Left forelimb (tissue), 1 donor: ENCODE measurements around the gene FOXD4L1.
A peak's percentile ranks its signal among the peaks of the same experiment; 100 is the strongest.
"Not testable (repeated sequence)": the region's sequence is repeated elsewhere in the genome, so short reads cannot be mapped to it uniquely, and the experiment has no call there.

Experiments used
- DNase-seq: peaks from one replicate; pipeline ENCODE4 v3.0.0-alpha.2; 2018; ENCODE audit warnings: low spot score

FOXD4L1 gene

DNA sequence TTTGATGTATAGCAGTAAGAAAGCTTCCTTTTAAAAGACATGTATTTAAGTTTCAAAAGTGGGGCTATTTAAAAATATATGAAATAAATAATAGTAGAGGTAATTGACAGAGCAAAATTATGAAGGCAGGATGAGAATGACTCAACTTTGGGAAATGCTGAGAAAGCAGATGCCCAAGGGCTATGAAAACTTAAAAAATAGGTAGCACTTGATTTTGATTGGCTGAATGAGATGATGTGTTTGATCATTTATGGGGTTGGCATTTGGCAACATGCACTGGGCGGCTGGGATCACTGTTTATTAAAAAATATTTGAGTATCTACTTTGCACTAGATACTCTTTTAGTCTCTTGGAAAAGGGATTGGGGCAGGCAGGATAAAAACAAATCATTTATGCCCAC is 26.5 kb downstream of the FOXD4L1 start:
- DNase-seq, result not testable (repeated sequence)

DNA sequence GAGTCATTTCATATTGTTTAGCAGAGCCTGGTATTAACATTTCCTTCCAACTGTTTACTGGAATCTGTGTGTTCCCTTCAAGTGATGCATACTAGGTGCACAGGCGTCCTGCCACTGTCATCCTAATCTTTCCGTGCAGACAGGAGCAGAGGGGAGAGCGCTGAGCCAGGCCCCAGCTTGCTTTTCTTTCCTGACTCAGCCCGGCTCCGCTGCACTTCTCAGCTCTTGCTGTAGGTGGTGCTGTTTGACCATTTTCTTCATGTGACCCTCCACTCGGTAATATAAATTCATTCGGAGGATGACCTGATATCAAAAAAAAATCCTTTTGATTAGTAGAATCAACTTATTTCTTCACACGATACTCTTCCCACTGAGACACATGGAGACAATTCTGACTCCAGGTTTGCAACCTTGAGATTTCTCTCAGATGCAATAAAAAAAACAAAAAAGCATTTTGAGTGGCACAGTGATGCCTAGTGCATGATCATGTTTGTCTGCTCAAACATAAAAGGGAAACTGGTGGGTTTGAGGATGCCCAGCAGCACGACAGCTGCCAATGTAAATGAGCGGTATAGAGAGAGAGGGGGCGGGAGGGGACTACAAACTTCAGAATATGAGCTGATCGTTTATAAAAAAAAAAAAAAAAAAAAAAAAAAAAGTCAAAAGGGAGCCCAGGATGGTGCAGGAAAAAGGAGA is 29.0 kb downstream of the FOXD4L1 start:
- DNase-seq, result not testable (repeated sequence)

DNA sequence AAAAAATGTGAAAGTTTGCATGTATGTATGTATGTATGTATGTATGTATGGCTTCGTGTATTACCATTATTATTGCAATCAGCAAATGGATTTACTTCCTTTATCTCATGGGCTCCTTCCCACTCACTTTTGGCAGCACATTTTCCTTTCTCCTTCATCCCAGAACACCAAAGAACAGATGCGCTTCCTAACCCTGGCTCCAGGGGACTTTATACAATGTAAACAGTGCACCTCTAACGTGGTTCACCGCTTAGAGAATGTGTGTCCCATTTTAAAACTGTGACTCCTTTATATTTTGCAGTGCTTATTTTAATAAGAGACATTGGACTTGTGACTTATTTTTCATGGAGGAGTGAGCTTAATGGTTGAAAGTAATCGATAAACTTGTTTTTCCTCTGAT is 29.7 kb downstream of the FOXD4L1 start:
- DNase-seq, result not testable (repeated sequence)

DNA sequence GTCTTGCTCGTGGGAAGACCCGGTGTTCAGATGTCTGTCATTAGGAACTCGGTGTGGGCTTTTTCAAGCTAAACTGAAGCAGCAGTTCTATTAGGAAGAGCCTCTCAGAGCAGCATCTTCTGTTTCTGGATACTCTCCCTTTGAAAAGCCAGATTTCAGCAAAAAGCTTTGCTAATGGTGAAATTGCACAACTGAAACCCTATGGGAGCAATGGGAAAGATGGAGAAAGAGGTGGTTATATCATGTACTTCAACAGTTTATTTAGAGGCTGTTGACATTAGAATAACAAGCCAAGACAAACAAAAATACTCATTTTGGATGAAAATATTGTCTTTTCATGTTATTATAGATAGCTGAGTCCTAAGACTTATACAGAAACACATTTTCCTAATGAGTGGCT is 30.4 kb downstream of the FOXD4L1 start:
- DNase-seq, result not testable (repeated sequence)

DNA sequence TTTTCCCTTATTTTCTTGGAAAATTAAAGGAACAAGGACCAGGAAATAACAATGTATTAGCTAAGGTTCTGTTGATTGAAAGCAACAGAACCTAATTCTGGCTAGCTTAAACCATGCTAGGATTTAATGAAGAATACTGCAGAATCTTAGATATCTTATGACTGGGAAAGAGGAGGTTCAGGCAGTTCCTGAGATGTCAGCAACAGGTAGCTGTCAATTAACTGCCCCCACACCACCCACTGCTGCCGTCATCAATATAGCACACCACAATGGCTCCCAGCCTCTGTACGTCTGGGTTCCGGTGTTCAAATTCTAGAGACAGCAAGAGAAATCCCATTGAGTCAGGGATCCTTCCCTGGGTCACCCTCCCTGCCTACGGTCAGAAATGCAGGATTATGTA is 34.5 kb downstream of the FOXD4L1 start:
- DNase-seq, result not testable (repeated sequence)

GRCh38 chr2:113536573-113536972 is 38.1 kb downstream of the FOXD4L1 start:
- DNase-seq, result not testable (repeated sequence)

GRCh38 chr2:113540834-113541203 is 42.4 kb downstream of the FOXD4L1 start:
- DNase-seq, result not testable (repeated sequence)

DNA sequence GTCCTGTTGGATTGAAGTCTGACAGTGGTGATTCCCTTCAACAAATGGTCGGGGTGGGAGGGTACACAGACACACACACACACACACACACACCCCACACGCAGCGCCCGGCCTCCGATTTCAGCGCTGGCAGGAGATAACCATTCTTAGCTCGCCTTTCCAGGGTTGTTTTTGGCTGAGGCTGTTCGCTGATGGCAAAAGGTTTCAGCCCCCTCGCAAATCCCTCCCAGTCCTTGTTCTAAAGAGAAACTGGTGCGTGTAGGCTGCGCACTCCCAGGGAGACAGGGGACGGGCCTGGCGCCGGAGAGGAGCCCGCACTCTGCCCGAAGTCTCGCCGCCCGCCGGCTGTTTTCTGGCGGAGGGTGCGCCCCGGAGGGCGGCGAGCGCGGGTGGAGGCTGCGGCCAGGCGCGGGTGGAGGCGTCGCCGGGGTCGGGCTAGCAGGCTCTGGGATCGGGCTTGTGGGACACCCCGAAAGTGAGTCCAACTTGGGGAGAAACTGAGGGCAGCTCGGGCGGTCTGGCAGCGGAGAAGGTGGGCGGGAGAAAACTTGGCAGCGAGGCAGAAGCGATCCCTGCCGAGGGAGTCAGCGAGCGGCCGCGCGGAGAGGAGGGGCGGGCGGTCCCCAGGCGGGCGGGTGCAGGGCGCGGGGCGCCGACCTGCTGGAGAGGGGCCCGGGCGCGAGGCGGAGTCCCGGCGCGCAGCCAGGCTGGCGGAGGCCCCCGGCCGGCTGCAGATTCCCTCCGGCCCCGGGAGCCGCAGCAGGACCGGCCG is 42.9 kb downstream of the FOXD4L1 start:
- peak; percentile 73 for DNase-seq

DNA sequence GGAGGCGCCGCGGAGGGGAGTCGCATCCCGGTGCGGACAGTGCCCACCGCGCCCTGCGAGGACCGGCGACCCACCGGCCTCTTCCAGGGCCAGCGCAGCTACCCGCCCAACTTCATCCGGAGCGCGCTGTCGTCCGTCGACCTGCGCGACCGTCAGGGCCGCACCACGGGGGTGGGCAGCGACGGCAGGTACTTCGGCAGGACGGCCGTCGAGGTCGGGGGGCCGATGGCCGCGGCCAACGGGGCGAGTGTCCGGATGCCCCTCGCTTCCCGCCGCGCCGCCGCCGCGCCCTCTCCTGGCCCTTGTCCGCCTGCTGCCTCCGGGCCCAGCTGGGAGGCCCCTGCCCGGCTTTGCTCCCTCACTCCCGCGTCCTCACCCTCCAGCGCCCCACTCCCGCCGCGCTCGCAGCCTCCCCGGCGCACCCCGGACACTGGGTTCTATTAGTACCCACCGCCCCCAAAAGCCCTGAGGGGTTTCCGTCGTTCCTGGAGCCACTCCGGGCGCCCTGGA is 43.6 kb downstream of the FOXD4L1 start:
- DNase-seq, result peak; percentile 58

GRCh38 chr2:113542529-113542928 is 44.1 kb downstream of the FOXD4L1 start:
- DNase-seq, result not testable (repeated sequence)
